ENCODE measurements around the gene PPP2R5C.
A peak's percentile ranks its signal among the peaks of the same experiment; 100 is the strongest.
"Not testable (repeated sequence)": the region's sequence is repeated elsewhere in the genome, so short reads cannot be mapped to it uniquely, and the experiment has no call there.

DNA sequence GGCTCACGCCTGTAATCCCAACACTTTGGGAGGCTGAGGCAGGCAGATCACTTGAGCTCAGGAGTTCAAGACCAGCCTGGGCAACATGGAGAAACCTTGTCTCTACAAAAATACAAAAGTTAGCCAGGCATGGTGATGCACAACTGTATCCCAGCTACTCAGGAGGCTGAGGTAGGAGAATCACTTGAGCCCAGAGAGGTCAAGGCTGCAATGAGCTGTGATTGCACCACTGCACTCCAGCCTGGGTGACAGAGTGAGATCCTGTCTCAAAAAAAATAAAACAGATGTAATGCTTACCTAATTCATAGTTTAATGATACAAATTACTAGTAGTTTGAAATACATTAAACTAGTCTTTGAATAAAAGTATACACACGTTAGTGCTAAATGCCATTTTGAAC, 209.9 kb downstream of the PPP2R5C start:
- TF ChIP-seq, protein P1, sequence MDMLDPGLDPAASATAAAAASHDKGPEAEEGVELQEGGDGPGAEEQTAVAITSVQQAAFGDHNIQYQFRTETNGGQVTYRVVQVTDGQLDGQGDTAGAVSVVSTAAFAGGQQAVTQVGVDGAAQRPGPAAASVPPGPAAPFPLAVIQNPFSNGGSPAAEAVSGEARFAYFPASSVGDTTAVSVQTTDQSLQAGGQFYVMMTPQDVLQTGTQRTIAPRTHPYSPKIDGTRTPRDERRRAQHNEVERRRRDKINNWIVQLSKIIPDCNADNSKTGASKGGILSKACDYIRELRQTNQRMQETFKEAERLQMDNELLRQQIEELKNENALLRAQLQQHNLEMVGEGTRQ (IDR thresholded peaks at IDR 0.05; ENCODE audit: low read depth, low read length) = not testable (repeated sequence)
- not testable (repeated sequence) for TF ChIP-seq RCOR1 (IDR thresholded peaks at IDR 0.05; ENCODE audit: insufficient replicate concordance, low read length); RFX5 (IDR thresholded peaks at IDR 0.05; ENCODE audit: low read depth, low read length); MAFK (IDR thresholded peaks at IDR 0.05; ENCODE audit: low read depth, low read length); MXI1 (IDR thresholded peaks at IDR 0.05; ENCODE audit: borderline replicate concordance, low read depth, low read length); POLR2A (IDR thresholded peaks at IDR 0.05; ENCODE audit: low read depth, low read length); MAZ (IDR thresholded peaks at IDR 0.05; ENCODE audit: borderline replicate concordance, low read depth, low read length); FOS (IDR thresholded peaks at IDR 0.05; ENCODE audit: low read depth, low read length); SMC3 (IDR thresholded peaks at IDR 0.05; ENCODE audit: low read depth, low read length); RAD21 (IDR thresholded peaks at IDR 0.05; ENCODE audit: low read length)
- TF ChIP-seq, protein P2, sequence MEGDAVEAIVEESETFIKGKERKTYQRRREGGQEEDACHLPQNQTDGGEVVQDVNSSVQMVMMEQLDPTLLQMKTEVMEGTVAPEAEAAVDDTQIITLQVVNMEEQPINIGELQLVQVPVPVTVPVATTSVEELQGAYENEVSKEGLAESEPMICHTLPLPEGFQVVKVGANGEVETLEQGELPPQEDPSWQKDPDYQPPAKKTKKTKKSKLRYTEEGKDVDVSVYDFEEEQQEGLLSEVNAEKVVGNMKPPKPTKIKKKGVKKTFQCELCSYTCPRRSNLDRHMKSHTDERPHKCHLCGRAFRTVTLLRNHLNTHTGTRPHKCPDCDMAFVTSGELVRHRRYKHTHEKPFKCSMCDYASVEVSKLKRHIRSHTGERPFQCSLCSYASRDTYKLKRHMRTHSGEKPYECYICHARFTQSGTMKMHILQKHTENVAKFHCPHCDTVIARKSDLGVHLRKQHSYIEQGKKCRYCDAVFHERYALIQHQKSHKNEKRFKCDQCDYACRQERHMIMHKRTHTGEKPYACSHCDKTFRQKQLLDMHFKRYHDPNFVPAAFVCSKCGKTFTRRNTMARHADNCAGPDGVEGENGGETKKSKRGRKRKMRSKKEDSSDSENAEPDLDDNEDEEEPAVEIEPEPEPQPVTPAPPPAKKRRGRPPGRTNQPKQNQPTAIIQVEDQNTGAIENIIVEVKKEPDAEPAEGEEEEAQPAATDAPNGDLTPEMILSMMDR (conservative IDR thresholded peaks at IDR 0.05; ENCODE audit: low read depth, low read length) = not testable (repeated sequence)
- TF ChIP-seq CEBPB (IDR thresholded peaks at IDR 0.05; ENCODE audit: low read depth, low read length) = peak; percentile 29; the same call in 1 of the 2 replicates
